CD8-positive, alpha-beta memory T cell (primary cell): ENCODE data around the gene RAB29. TPM values are rescaled to one million over a fixed set of nuclear protein-coding genes. Genes with fewer than 3 reads are reported as not detected.

ENCODE experiments used
- CTCF ChIA-PET: fragments of 350-600 bp; sonication (Branson Sonifier 250); formaldehyde crosslinking; loops from one replicate; lab custom pipeline; 2021; ENCODE audit warnings: antibody characterized with exemption; lab: Charles Lee
- POLR2A ChIA-PET: fragments of 350-600 bp; sonication (Branson Sonifier 250); formaldehyde crosslinking; loops from one replicate; lab custom pipeline; 2021; ENCODE audit warnings: antibody characterized with exemption; lab: Charles Lee
- DNase-seq, 5 donors: peaks; one replicate each; pipeline versions ENCODE4 v3.0.0 to v3.0.0-alpha.2; 2020 to 2022; ENCODE audit warnings: mixed read lengths in 1 of 5
- H3K27ac ChIP-seq: one replicate; pipeline ENCODE4 v1.7.0; 2013; ENCODE audit warnings: low read depth, mild to moderate bottlenecking, low read length, moderate library complexity
- H3K27me3 ChIP-seq: 2 replicates; pipeline ENCODE4 v1.7.0; 2013; ENCODE audit warnings: low read length, mild to moderate bottlenecking; ENCODE audit not compliant: insufficient read depth, poor library complexity, severe bottlenecking
- H3K36me3 ChIP-seq: 2 replicates; pipeline ENCODE4 v1.7.0; 2013; ENCODE audit warnings: mild to moderate bottlenecking, low read length, moderate library complexity; ENCODE audit not compliant: insufficient read depth
- H3K4me1 ChIP-seq: 2 replicates; pipeline ENCODE4 v1.7.0; 2013; ENCODE audit warnings: mild to moderate bottlenecking, low read length, moderate library complexity; ENCODE audit not compliant: insufficient read depth
- H3K4me3 ChIP-seq: 2 replicates; pipeline ENCODE4 v1.7.0; 2013; ENCODE audit warnings: mild to moderate bottlenecking, low read length
- H3K9me3 ChIP-seq: 2 replicates; pipeline ENCODE4 v1.7.0; 2013; ENCODE audit warnings: mild to moderate bottlenecking, low read length
- H3K27ac Mint-ChIP-seq, 8 donors: one replicate each; pipeline ENCODE4 v1.8.0; 2020 to 2021; ENCODE audit warnings: mixed read lengths in 8 of 8, mild to moderate bottlenecking in 6 of 8, inconsistent platforms in 3 of 8, moderate library complexity in 3 of 8
- H3K27me3 Mint-ChIP-seq, 2 donors: one replicate each; pipeline ENCODE4 v1.8.0; 2020 to 2021; ENCODE audit warnings: mixed read lengths in 2 of 2, mild to moderate bottlenecking in 1 of 2, moderate library complexity in 1 of 2
- H3K36me3 Mint-ChIP-seq, 3 donors: one replicate each; pipeline ENCODE4 v1.8.0; 2020 to 2021; ENCODE audit warnings: mixed read lengths in 3 of 3, inconsistent platforms in 1 of 3, mild to moderate bottlenecking in 1 of 3
- H3K4me1 Mint-ChIP-seq, 3 donors: one replicate each; pipeline ENCODE4 v1.8.0; 2020 to 2021; ENCODE audit warnings: mixed read lengths in 3 of 3, inconsistent platforms in 1 of 3, mild to moderate bottlenecking in 1 of 3
- H3K4me3 Mint-ChIP-seq, 7 donors: one replicate each; pipeline ENCODE4 v1.8.0; 2020 to 2021; ENCODE audit warnings: mixed read lengths in 7 of 7, mild to moderate bottlenecking in 6 of 7, moderate library complexity in 4 of 7, inconsistent platforms in 2 of 7
- H3K9me3 Mint-ChIP-seq, 5 donors: one replicate each; pipeline ENCODE4 v1.8.0; 2020 to 2022; ENCODE audit warnings: mixed read lengths in 5 of 5, mild to moderate bottlenecking in 3 of 5, moderate library complexity in 2 of 5, inconsistent platforms in 1 of 5
- polyA plus RNA-seq: library from polyadenylated mRNA; unstranded; fragments of 300-500 nt; fragmentation: Illumina TruSeq; gene quantifications from one replicate; pipeline ENCODE4 v1.2.3, GENCODE V29; 2021
- total RNA-seq, 2 experiments: library from RNA; stranded (reverse); gene quantifications; one replicate each; pipeline ENCODE4 v1.2.3, GENCODE V29; 2021

Gene RAB29
- total and polyA plus RNA-seq, 3 experiments from 2014 or later = 37.1 to 169 (median 39.7) TPM

- H3K27me3 Mint-ChIP-seq = no peaks in the 10 kb centered on the region
These were observed 21.9 kb upstream of the RAB29 start for GRCh38 chr1:205797168-205797567.

GRCh38 chr1:205794011-205794730 is 18.9 kb upstream of the RAB29 start:
- Mint-ChIP-seq H3K36me3 (peaks cover 12 to 98% (median 25%) of the 10 kb centered on the region in 3 donors), H3K27ac (peak overlapping the region in 1 of 8 donors; percentile 78), H3K4me1 (no peaks in the 10 kb centered on the region), H3K27me3 (no peaks in the 10 kb centered on the region), H3K4me3 (no peak overlapping the region), H3K9me3 (no peaks in the 10 kb centered on the region)
- ChIA-PET CTCF (interaction anchor here (0.7 to 10.3 kb wide), 3 partner anchors 124 to 184 kb away, joined by 3 to 133 read pairs (median 11); no protein-coding TSS in a partner anchor), POLR2A (interaction anchor here (0.6 kb wide), 1 partner anchor 91 kb away, joined by 7 read pairs; no protein-coding TSS in a partner anchor)
- no peak overlapping the region for H3K4me3 ChIP-seq
- DNase-seq = no peak
- H3K36me3 ChIP-seq = peaks cover 46% of the 10 kb centered on the region
- no peaks in the 10 kb centered on the region for H3K4me1 ChIP-seq
- H3K9me3 ChIP-seq = no peaks in the 10 kb centered on the region
- H3K27ac ChIP-seq = no peak overlapping the region
- no peaks in the 10 kb centered on the region for H3K27me3 ChIP-seq

More at GRCh38 chr1:205797168-205797567, 21.9 kb upstream of the RAB29 start:
- ChIA-PET CTCF (interaction anchor here (1.5 to 10.3 kb wide), 3 partner anchors 53 to 181 kb away, joined by 3 to 133 read pairs (median 4); partner anchors contain the start of gene PM20D1), POLR2A (no interaction called here)
- Histone ChIP-seq H3K4me3 (no peak overlapping the region), H3K27ac (no peak overlapping the region), H3K27me3 (no peaks in the 10 kb centered on the region), H3K9me3 (no peaks in the 10 kb centered on the region), H3K36me3 (peaks cover 48% of the 10 kb centered on the region), H3K4me1 (no peaks in the 10 kb centered on the region)
- Mint-ChIP-seq H3K4me1 (peaks cover 0 to 7% (median 5%) of the 10 kb centered on the region in 3 donors), H3K9me3 (no peaks in the 10 kb centered on the region), H3K4me3 (no peak overlapping the region), H3K27ac (peak overlapping the region in 1 of 8 donors; percentile 45), H3K36me3 (peaks cover 12 to 87% (median 20%) of the 10 kb centered on the region in 3 donors)
- DNase-seq = no peak

DNA sequence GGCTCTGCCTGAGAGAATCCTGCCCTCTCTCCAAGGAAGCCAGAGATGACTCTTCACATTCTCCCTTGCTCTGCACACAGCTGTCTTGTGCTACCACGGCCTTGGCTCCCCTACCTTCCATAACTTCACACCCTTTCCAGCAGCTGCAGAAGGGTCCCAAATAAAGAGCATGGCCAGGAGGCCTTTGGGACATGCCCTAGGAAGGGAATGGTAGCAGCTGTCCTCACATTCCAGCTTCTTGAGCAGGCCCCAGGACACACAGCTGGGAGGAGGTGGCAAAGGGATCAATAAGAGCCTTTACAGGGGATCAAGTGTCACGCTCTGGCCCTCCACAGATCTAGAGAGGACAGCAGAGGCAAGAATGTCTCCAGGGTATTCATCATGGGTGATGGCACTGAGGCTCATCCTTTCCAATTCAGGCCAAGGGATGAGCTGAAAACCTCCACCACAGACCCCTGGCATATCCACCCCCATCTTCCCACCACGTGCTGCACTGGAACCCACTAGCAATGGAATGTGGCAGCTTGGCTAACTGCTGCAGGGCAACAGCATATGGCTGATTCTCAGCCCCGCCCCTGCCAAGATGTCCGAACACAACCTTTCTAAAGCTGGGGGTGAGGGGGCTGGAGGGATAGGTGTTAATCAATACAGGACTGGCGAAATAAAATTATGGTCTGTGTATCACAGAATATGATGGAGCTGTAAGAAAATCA is 17.8 kb upstream of the RAB29 start:
- POLR2A ChIA-PET = interaction anchor here (0.6 to 2.2 kb wide), 2 partner anchors 90 to 184 kb away, joined by 5 to 7 read pairs; no protein-coding TSS in a partner anchor
- Histone ChIP-seq H3K27me3 (no peaks in the 10 kb centered on the region), H3K4me3 (no peak overlapping the region), H3K9me3 (no peaks in the 10 kb centered on the region), H3K4me1 (no peaks in the 10 kb centered on the region), H3K27ac (no peak overlapping the region), H3K36me3 (peaks cover 39% of the 10 kb centered on the region)
- peak overlapping the region in 1 of 8 donors; percentile 25 for H3K27ac Mint-ChIP-seq
- no peak overlapping the region for H3K4me3 Mint-ChIP-seq
- CTCF ChIA-PET = interaction anchor here (0.8 to 10.3 kb wide), 5 partner anchors 18 to 189 kb away, joined by 3 to 133 read pairs (median 3); no protein-coding TSS in a partner anchor
- no peak for DNase-seq
- peaks cover 4 to 90% (median 20%) of the 10 kb centered on the region in 3 donors for H3K36me3 Mint-ChIP-seq
- H3K9me3 Mint-ChIP-seq = no peaks in the 10 kb centered on the region
- H3K27me3 Mint-ChIP-seq = no peaks in the 10 kb centered on the region
- H3K4me1 Mint-ChIP-seq = no peaks in the 10 kb centered on the region

DNA sequence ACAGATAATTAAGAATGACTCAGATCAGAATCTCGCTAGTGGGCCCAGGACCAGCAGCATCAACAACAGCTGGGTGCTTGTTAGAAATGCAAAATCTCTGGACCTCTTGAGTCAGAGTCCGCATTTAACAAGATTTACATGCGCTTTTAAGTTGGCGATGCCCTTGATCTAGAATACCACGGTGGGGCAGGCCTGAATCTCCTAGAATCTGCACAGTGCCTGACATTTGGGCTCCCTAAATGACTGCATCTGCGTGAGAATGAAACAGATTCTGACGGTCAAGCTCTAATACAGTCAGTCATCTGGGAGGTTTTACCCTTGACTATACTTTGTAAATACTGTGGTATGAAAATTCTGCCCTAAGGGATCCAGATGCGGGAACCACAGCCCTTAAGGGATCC is 17.2 kb upstream of the RAB29 start:
- no peak overlapping the region for H3K4me3 ChIP-seq
- Mint-ChIP-seq H3K27me3 (no peaks in the 10 kb centered on the region), H3K27ac (no peak overlapping the region), H3K4me3 (no peak overlapping the region), H3K4me1 (no peaks in the 10 kb centered on the region), H3K36me3 (peaks cover 0 to 85% (median 16%) of the 10 kb centered on the region in 3 donors), H3K9me3 (no peaks in the 10 kb centered on the region)
- ChIA-PET CTCF (interaction anchor here (0.7 to 10.3 kb wide), 18 partner anchors 7 to 316 kb away, joined by 3 to 133 read pairs (median 4); partner anchors contain the start of gene RAB7B), POLR2A (interaction anchor here (2.2 kb wide), 1 partner anchor 185 kb away, joined by 5 read pairs; no protein-coding TSS in a partner anchor)
- no peaks in the 10 kb centered on the region for H3K9me3 ChIP-seq
- no peak for DNase-seq
- H3K27ac ChIP-seq = no peak overlapping the region
- H3K36me3 ChIP-seq = peaks cover 32% of the 10 kb centered on the region
- H3K4me1 ChIP-seq = no peaks in the 10 kb centered on the region
- H3K27me3 ChIP-seq = no peaks in the 10 kb centered on the region

DNA sequence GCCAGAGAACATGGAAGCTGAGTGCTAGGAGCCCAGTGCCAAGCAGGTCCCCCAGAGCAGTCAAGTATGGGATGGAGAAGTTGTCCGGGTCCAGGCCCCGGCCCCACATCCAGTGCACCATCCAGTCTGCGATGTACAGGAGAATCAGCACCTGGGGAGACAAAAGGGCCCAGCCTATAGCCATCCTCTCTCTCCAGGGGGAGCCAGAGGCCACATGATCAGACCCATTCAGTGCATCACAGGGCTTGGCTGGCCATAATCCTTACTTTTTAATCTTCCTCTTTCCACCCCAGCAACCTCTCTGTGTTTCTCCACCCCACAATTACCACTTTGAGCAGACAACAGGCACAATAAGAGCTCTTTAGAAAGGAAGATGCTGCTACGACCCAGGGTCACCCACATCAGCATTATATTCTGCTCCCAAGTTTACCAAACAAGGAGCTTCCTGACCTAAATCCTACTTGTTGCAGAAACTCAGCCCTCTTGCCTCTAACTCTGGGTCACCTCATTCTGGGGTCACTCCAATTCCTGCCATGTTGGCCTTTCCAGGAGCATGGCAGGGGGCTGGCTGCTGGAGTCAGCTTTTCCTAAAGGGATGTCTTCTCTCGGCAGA is 16.4 kb upstream of the RAB29 start:
- DNase-seq = peak; percentile 38 to 72 (median 41)
- Histone ChIP-seq H3K9me3 (no peaks in the 10 kb centered on the region), H3K4me1 (no peaks in the 10 kb centered on the region), H3K4me3 (no peak overlapping the region), H3K27ac (no peak overlapping the region), H3K27me3 (no peaks in the 10 kb centered on the region), H3K36me3 (peaks cover 24% of the 10 kb centered on the region)
- H3K36me3 Mint-ChIP-seq = peaks cover 0 to 77% (median 15%) of the 10 kb centered on the region in 3 donors
- no peaks in the 10 kb centered on the region for H3K27me3 Mint-ChIP-seq
- no peaks in the 10 kb centered on the region for H3K4me1 Mint-ChIP-seq
- peak overlapping the region in 2 of 8 donors; percentile 58 to 70 for H3K27ac Mint-ChIP-seq
- H3K9me3 Mint-ChIP-seq = no peaks in the 10 kb centered on the region
- no peak overlapping the region for H3K4me3 Mint-ChIP-seq
- POLR2A ChIA-PET = interaction anchor here (0.5 to 2.2 kb wide), 2 partner anchors 185 to 316 kb away, joined by 5 read pairs; no protein-coding TSS in a partner anchor
- CTCF ChIA-PET = interaction anchor here (0.6 to 10.3 kb wide), 24 partner anchors 8 to 317 kb away, joined by 3 to 133 read pairs (median 3); partner anchors contain the start of gene RAB7B

- Mint-ChIP-seq H3K4me1 (peaks cover 5 to 7% (median 6%) of the 10 kb centered on the region in 3 donors), H3K27me3 (no peaks in the 10 kb centered on the region), H3K4me3 (no peak overlapping the region), H3K36me3 (peaks cover 0 to 36% (median 7%) of the 10 kb centered on the region in 3 donors), H3K27ac (peak overlapping the region in 1 of 8 donors; percentile 24), H3K9me3 (no peaks in the 10 kb centered on the region)
- peak overlapping the region; percentile 49 for H3K27ac ChIP-seq
- H3K4me1 ChIP-seq = peaks cover 9% of the 10 kb centered on the region
- H3K9me3 ChIP-seq = no peaks in the 10 kb centered on the region
- no peak overlapping the region for H3K4me3 ChIP-seq
- peaks cover under 1% of the 10 kb centered on the region for H3K36me3 ChIP-seq
- ChIA-PET POLR2A (no interaction called here), CTCF (interaction anchor here (1.6 to 10.3 kb wide), 2 partner anchors 191 to 319 kb away, joined by 5 to 133 read pairs; no protein-coding TSS in a partner anchor)
- H3K27me3 ChIP-seq = no peaks in the 10 kb centered on the region
- no peak for DNase-seq
These were observed 12.1 kb upstream of the RAB29 start for GRCh38 chr1:205787287-205787916.

DNA sequence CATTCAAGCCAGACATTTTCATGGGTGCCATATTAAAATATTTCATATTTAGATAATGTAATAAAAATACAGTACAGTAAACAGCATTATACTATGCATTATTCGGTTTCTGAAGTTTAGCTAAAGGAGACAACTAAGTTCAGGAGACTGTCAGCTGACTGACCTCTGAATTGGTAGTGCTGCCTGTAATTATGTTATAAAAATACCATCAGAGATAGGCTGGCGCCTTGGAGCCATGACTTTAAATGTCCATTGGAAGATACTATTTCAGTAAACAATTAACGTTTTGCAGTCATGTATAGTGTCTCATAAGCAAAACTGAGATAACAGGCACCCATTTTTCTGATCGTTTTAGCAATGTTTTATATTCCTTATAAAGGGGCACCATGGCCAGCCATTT is 11.3 kb upstream of the RAB29 start:
- Mint-ChIP-seq H3K27me3 (no peaks in the 10 kb centered on the region), H3K9me3 (no peaks in the 10 kb centered on the region), H3K27ac (no peak overlapping the region), H3K4me1 (peaks cover 5 to 9% (median 8%) of the 10 kb centered on the region in 3 donors), H3K36me3 (peaks cover 0 to 28% (median 7%) of the 10 kb centered on the region in 3 donors), H3K4me3 (no peak overlapping the region)
- no peak overlapping the region for H3K4me3 ChIP-seq
- CTCF ChIA-PET = interaction anchor here (1.3 kb wide), 2 partner anchors 77 to 191 kb away, joined by 3 to 5 read pairs; no protein-coding TSS in a partner anchor
- peaks cover 9% of the 10 kb centered on the region for H3K4me1 ChIP-seq
- H3K9me3 ChIP-seq = no peaks in the 10 kb centered on the region
- H3K36me3 ChIP-seq = no peaks in the 10 kb centered on the region
- no peak for DNase-seq
- H3K27me3 ChIP-seq = no peaks in the 10 kb centered on the region
- peak overlapping the region; percentile 42 for H3K27ac ChIP-seq
- POLR2A ChIA-PET = no interaction called here
